ENCODE measurements around the gene KCNQ5. TPM values are rescaled to one million over a fixed set of nuclear protein-coding genes. Genes with fewer than 3 reads are reported as not detected.

The KCNQ5 gene
- total RNA-seq, 1 experiment from 2014 or later = 0.07 TPM

GRCh38 chr6:72966628-72967280 lies 344.9 kb downstream of the KCNQ5 start:
- no CpG with 5 or more reads among the region's 1 CpG for WGBS (ENCODE audit: extremely low coverage, insufficient read length, low lambda C conversion rate)
- no peaks in the 10 kb centered on the region for H3K9me3 Mint-ChIP-seq

More at GRCh38 chr6:72966628-72967280, 344.9 kb downstream of the KCNQ5 start:
- no peak overlapping the region for H4K8ac ChIP-seq (replicated peaks; ENCODE audit: insufficient read length, low read depth, low read length)
- no peak overlapping the region for H3K4ac ChIP-seq (ENCODE audit: low read depth, low read length)
- H3T11ph ChIP-seq (ENCODE audit: low read length) = no peak overlapping the region
- H4K91ac ChIP-seq (ENCODE audit: insufficient read length, low read depth, low read length) = no peak overlapping the region
- H4K5ac ChIP-seq (ENCODE audit: insufficient read length, low read depth, low read length) = no peak overlapping the region
- no peak overlapping the region for H3K23ac ChIP-seq (ENCODE audit: insufficient read length, low read depth, low read length)
- H2BK5ac ChIP-seq (ENCODE audit: insufficient read length, low read length) = no peak overlapping the region
- H3K14ac ChIP-seq (ENCODE audit: insufficient read depth, low read length) = no peak overlapping the region
- no peaks in the 10 kb centered on the region for H3K9me3 ChIP-seq (ENCODE audit: control insufficient read depth, low read depth, low read length)
- Mint-ChIP-seq H3K27me3 (ENCODE audit: low read depth) (no peaks in the 10 kb centered on the region), H3K27ac (no peak overlapping the region), H3K36me3 (ENCODE audit: insufficient read depth in 1 of 3, low read depth in 3 of 3) (no peaks in the 10 kb centered on the region), H3K4me1 (no peaks in the 10 kb centered on the region), H3K4me3 (no peak overlapping the region)
- no peak overlapping the region for H2AK5ac ChIP-seq (ENCODE audit: insufficient read length, low read length)
- no peak overlapping the region for H2AFZ ChIP-seq (ENCODE audit: low read length)
- no peak overlapping the region for H3K56ac ChIP-seq (ENCODE audit: insufficient read length, low read depth, low read length)
- no peaks in the 10 kb centered on the region for H3K79me1 ChIP-seq (ENCODE audit: insufficient read depth, low read depth, low read length, poor library complexity, severe bottlenecking)
- no peak overlapping the region for H3K9ac ChIP-seq (ENCODE audit: extremely low read depth, insufficient read length, low read length)
- H3K4me1 ChIP-seq (ENCODE audit: insufficient read depth, low read length) = no peaks in the 10 kb centered on the region
- no peaks in the 10 kb centered on the region for H3K79me2 ChIP-seq (ENCODE audit: insufficient read depth, low read length)
- no peak overlapping the region for H3K27ac ChIP-seq (ENCODE audit: insufficient read length, low read depth, low read length)
- H4K20me1 ChIP-seq (ENCODE audit: control insufficient read depth, insufficient read depth, insufficient read length) = no peaks in the 10 kb centered on the region
- H3K18ac ChIP-seq (ENCODE audit: insufficient read length, low read depth, low read length) = no peak overlapping the region
- no peak overlapping the region for H2BK20ac ChIP-seq (ENCODE audit: low read depth, low read length, poor library complexity, severe bottlenecking)
- no peak overlapping the region for H3K4me2 ChIP-seq (ENCODE audit: insufficient read depth, insufficient read length, low read length)
- H2BK120ac ChIP-seq (ENCODE audit: low read depth, low read length, poor library complexity, severe bottlenecking) = no peak overlapping the region
- no peak for DNase-seq
- H3K27me3 ChIP-seq (ENCODE audit: insufficient read depth, low read length) = no peaks in the 10 kb centered on the region
- no peak overlapping the region for H2BK15ac ChIP-seq (ENCODE audit: low read depth, low read length)
- no peak overlapping the region for H2BK12ac ChIP-seq (ENCODE audit: insufficient read length, low read depth, low read length)
- no peaks in the 10 kb centered on the region for H3K23me2 ChIP-seq (ENCODE audit: insufficient read length, low read depth, low read length, poor library complexity, severe bottlenecking)
- TF ChIP-seq CTCF (conservative IDR thresholded peaks at IDR 0.05) = no peak

All from H9 (cell line).